Measurements from ENCODE around the gene SESN3.
A peak's percentile ranks its signal among the peaks of the same experiment; 100 is the strongest.
"Not testable (repeated sequence)": the region's sequence is repeated elsewhere in the genome, so short reads cannot be mapped to it uniquely, and the experiment has no call there.

The SESN3 gene

GRCh38 chr11:95212609-95213008 lies 18.4 kb downstream of the SESN3 start:
- ATAC-seq = no peak

GRCh38 chr11:95209535-95209934 lies 21.5 kb downstream of the SESN3 start:
- ATAC-seq = not testable (repeated sequence)

GRCh38 chr11:95200781-95201457 lies 30.1 kb downstream of the SESN3 start:
- ATAC-seq = peak; percentile 62

GRCh38 chr11:95195831-95196230 lies 35.2 kb downstream of the SESN3 start:
- no peak for ATAC-seq

GRCh38 chr11:95193541-95193940 lies 37.5 kb downstream of the SESN3 start:
- ATAC-seq = peak; percentile 92 to 93

- no peak for ATAC-seq
Measured at GRCh38 chr11:95192717-95193116, 38.3 kb downstream of the SESN3 start.

GRCh38 chr11:95187723-95188122 lies 43.3 kb downstream of the SESN3 start:
- ATAC-seq = peak; percentile 61 to 66

GRCh38 chr11:95182397-95182796 lies 48.6 kb downstream of the SESN3 start:
- ATAC-seq = peak in 1 of 2 donors; percentile 64

GRCh38 chr11:95175818-95176380 lies 55.1 kb downstream of the SESN3 start:
- no peak for ATAC-seq

GRCh38 chr11:95170294-95170693 lies 60.7 kb downstream of the SESN3 start:
- no peak for ATAC-seq

GRCh38 chr11:95166781-95167180 lies 64.2 kb downstream of the SESN3 start:
- ATAC-seq = no peak

GRCh38 chr11:95165638-95166037 lies 65.4 kb downstream of the SESN3 start:
- ATAC-seq = peak; percentile 13 to 60

GRCh38 chr11:95163106-95163505 lies 67.9 kb downstream of the SESN3 start:
- no peak for ATAC-seq

GRCh38 chr11:95161248-95161647 lies 69.8 kb downstream of the SESN3 start:
- no peak for ATAC-seq

- no peak for ATAC-seq
Measured at GRCh38 chr11:95157824-95158223, 73.2 kb downstream of the SESN3 start.

- ATAC-seq = no peak
Measured at GRCh38 chr11:95156916-95157541, 74.0 kb downstream of the SESN3 start.

- ATAC-seq = no peak
Measured at GRCh38 chr11:95156133-95156721, 74.8 kb downstream of the SESN3 start.

GRCh38 chr11:95155385-95155784 lies 75.6 kb downstream of the SESN3 start:
- no peak for ATAC-seq

GRCh38 chr11:95154514-95154913 lies 76.5 kb downstream of the SESN3 start:
- no peak for ATAC-seq

GRCh38 chr11:95153857-95154246 lies 77.2 kb downstream of the SESN3 start:
- no peak for ATAC-seq

GRCh38 chr11:95152876-95153856 lies 77.8 kb downstream of the SESN3 start:
- peak; percentile 49 to 56 for ATAC-seq

GRCh38 chr11:95150956-95151684 lies 79.9 kb downstream of the SESN3 start:
- ATAC-seq = peak; percentile 84 to 90
